HEK293 (cell line): Measurements from ENCODE around the gene RMND1.

Source experiments
- CTCF ChIA-PET: fragments of 350-600 bp; formaldehyde crosslinking; extraction: SDS; loops from one replicate; lab custom pipeline; 2021; ENCODE audit warnings: antibody characterized with exemption; lab: Yijun Ruan, JAX
- POLR2A ChIA-PET: fragments of 300-600 bp; formaldehyde crosslinking; extraction: SDS; loops from one replicate; lab custom pipeline; 2020; ENCODE audit warnings: antibody characterized with exemption, inconsistent platforms; lab: Yijun Ruan, JAX
- H3K27ac ChIP-seq: fragments of 200-500 bp; sonication (Bioruptor generic); 2 replicates; pipeline ENCODE4 v1.5.1; 2014; ENCODE audit warnings: low read depth, low read length, control low read depth, inconsistent platforms; ENCODE audit errors: extremely low read depth
- H3K36me3 ChIP-seq, 2 experiments: fragments of 200-500 bp in 1 of 2; sonication (Bioruptor generic) in 1 of 2; 1 replicate in 1 of 2; 2 replicates in 1 of 2; pipeline ENCODE4 v1.5.1; 2014 to 2017; ENCODE audit warnings: inconsistent platforms in 2 of 2, low read length in 2 of 2; ENCODE audit not compliant: control insufficient read depth in 2 of 2, insufficient read depth in 1 of 2
- H3K4me1 ChIP-seq: fragments of 200-500 bp; sonication (Bioruptor generic); 2 replicates; pipeline ENCODE4 v1.5.1; 2014; ENCODE audit warnings: mild to moderate bottlenecking, low read length, inconsistent platforms; ENCODE audit not compliant: control insufficient read depth, insufficient read depth
- H3K4me3 ChIP-seq: 2 replicates; pipeline ENCODE4 v1.5.1; 2011; ENCODE audit warnings: low read depth, mild to moderate bottlenecking, control low read depth, low read length, moderate library complexity
- H3K9me3 ChIP-seq: fragments of 200-500 bp; sonication (Bioruptor generic); 2 replicates; pipeline ENCODE4 v1.5.1; 2014; ENCODE audit warnings: low read depth, low read length, inconsistent platforms; ENCODE audit not compliant: control insufficient read depth, insufficient read depth
- AEBP2 ChIP-seq: fragments of 450-650 bp; formaldehyde crosslinking; IDR thresholded peaks from 2 replicates; pipeline ENCODE4 v1.5.1; 2016; ENCODE audit warnings: missing biosample characterization, missing genetic modification characterization, borderline replicate concordance
- BCL11B ChIP-seq: fragments of 450-650 bp; formaldehyde crosslinking; IDR thresholded peaks from 2 replicates; pipeline ENCODE4 v1.5.1; 2016; ENCODE audit warnings: low read depth, missing biosample characterization, missing genetic modification characterization
- INSM2 ChIP-seq: fragments of 450-650 bp; formaldehyde crosslinking; IDR thresholded peaks from 2 replicates; pipeline ENCODE4 v1.5.1; 2016; ENCODE audit warnings: missing biosample characterization, missing genetic modification characterization
- KLF8 ChIP-seq: fragments of 450-650 bp; formaldehyde crosslinking; IDR thresholded peaks from 2 replicates; pipeline ENCODE4 v1.5.1; 2016; ENCODE audit warnings: missing biosample characterization, missing genetic modification characterization
- TRIM28 ChIP-seq: IDR thresholded peaks from 2 replicates; pipeline ENCODE4 v1.6.1; 2011; ENCODE audit warnings: low read length, control low read depth, borderline replicate concordance
- YY1 ChIP-seq: fragments of 450-650 bp; formaldehyde crosslinking; IDR thresholded peaks from 2 replicates; pipeline ENCODE4 v1.5.1; 2018; ENCODE audit warnings: missing biosample characterization, missing genetic modification characterization
- ZFP69B ChIP-seq: fragments of 450-650 bp; formaldehyde crosslinking; IDR thresholded peaks from 2 replicates; pipeline ENCODE4 v1.5.1; 2016; ENCODE audit warnings: missing biosample characterization, missing genetic modification characterization
- ZIC2 ChIP-seq: fragments of 450-650 bp; formaldehyde crosslinking; IDR thresholded peaks from 2 replicates; pipeline ENCODE4 v1.5.1; 2016; ENCODE audit warnings: missing biosample characterization, missing genetic modification characterization
- ZNF292 ChIP-seq: fragments of 450-650 bp; formaldehyde crosslinking; IDR thresholded peaks from 2 replicates; pipeline ENCODE4 v1.5.1; 2016; ENCODE audit warnings: low read depth, missing biosample characterization, missing genetic modification characterization, borderline replicate concordance
- ZNF362 ChIP-seq: fragments of 450-650 bp; formaldehyde crosslinking; IDR thresholded peaks from 2 replicates; pipeline ENCODE4 v1.5.1; 2016; ENCODE audit warnings: missing biosample characterization, missing genetic modification characterization
- ZNF391 ChIP-seq: fragments of 450-650 bp; formaldehyde crosslinking; IDR thresholded peaks from 2 replicates; pipeline ENCODE4 v1.5.1; 2016; ENCODE audit warnings: low read depth, missing biosample characterization, missing genetic modification characterization, borderline replicate concordance
- ZNF394 ChIP-seq: fragments of 450-650 bp; formaldehyde crosslinking; IDR thresholded peaks from 2 replicates; pipeline ENCODE4 v1.5.1; 2016; ENCODE audit warnings: missing biosample characterization, missing genetic modification characterization, mild to moderate bottlenecking, moderate library complexity, borderline replicate concordance
- ZNF521 ChIP-seq: fragments of 450-650 bp; formaldehyde crosslinking; IDR thresholded peaks from 2 replicates; pipeline ENCODE4 v1.5.1; 2017; ENCODE audit warnings: missing biosample characterization, mild to moderate bottlenecking, missing genetic modification characterization
- ZNF600 ChIP-seq: fragments of 450-650 bp; formaldehyde crosslinking; IDR thresholded peaks from 2 replicates; pipeline ENCODE4 v1.5.1; 2016; ENCODE audit warnings: missing biosample characterization, missing genetic modification characterization
- ZXDB ChIP-seq: fragments of 450-650 bp; formaldehyde crosslinking; IDR thresholded peaks from 2 replicates; pipeline ENCODE4 v1.5.1; 2016; ENCODE audit warnings: missing biosample characterization, missing genetic modification characterization

The RMND1 gene

GRCh38 chr6:151408858-151409257, 43.1 kb downstream of the RMND1 start (continued):
- TF ChIP-seq ZNF292 (tag by site-specific recombination) = no peak
- no peak for TF ChIP-seq AEBP2
- TF ChIP-seq, all 188 proteins: peak for 0

- Histone ChIP-seq H3K4me3 (no peak overlapping the region), H3K27ac (no peak overlapping the region), H3K9me3 (no peaks in the 10 kb centered on the region), H3K36me3 (peaks cover 16 to 69% of the 10 kb centered on the region in 2 experiments), H3K4me1 (no peaks in the 10 kb centered on the region)
- CTCF ChIA-PET = no interaction called here
- POLR2A ChIA-PET = no interaction called here
- TF ChIP-seq ZNF362 (tag by site-specific recombination) (peak; percentile 70), ZNF521 (tag by site-specific recombination) (no peak), TRIM28 (no peak)
These were observed 48.0 kb downstream of the RMND1 start for GRCh38 chr6:151403919-151404308.

- no peaks in the 10 kb centered on the region for H3K4me1 ChIP-seq
- H3K36me3 ChIP-seq = peaks cover 16 to 66% of the 10 kb centered on the region in 2 experiments
- H3K4me3 ChIP-seq = no peak overlapping the region
- ChIA-PET POLR2A (interaction anchor here (1.7 kb wide), 1 partner anchor 12 kb away, joined by 6 read pairs; no protein-coding TSS in a partner anchor), CTCF (no interaction called here)
- H3K9me3 ChIP-seq = no peaks in the 10 kb centered on the region
- no peak overlapping the region for H3K27ac ChIP-seq
- no peak for TF ChIP-seq ZNF391 (tag by site-specific recombination)
- TF ChIP-seq, all 188 proteins: peak for 0
These were observed 49.7 kb downstream of the RMND1 start for GRCh38 chr6:151402228-151402627.

- Histone ChIP-seq H3K4me3 (no peak overlapping the region), H3K36me3 (peaks cover 16 to 58% of the 10 kb centered on the region in 2 experiments), H3K9me3 (no peaks in the 10 kb centered on the region), H3K27ac (no peak overlapping the region)
- ChIA-PET POLR2A (interaction anchor here (1.7 kb wide), 1 partner anchor 10 kb away, joined by 6 read pairs; no protein-coding TSS in a partner anchor), CTCF (interaction anchor here (0.6 kb wide), 1 partner anchor 956 kb away, joined by 3 read pairs; no protein-coding TSS in a partner anchor)
- TF ChIP-seq ZFP69B (tag by site-specific recombination) (no peak), INSM2 (tag by site-specific recombination) (no peak), ZIC2 (tag by site-specific recombination) (no peak), ZNF394 (tag by site-specific recombination) (no peak), BCL11B (tag by site-specific recombination) (no peak), KLF8 (tag by site-specific recombination) (no peak), ZNF600 (tag by site-specific recombination) (no peak), ZXDB (tag by site-specific recombination) (no peak), YY1 (tag by site-specific recombination) (no peak)
- TF ChIP-seq, all 188 proteins: peak for 0
- no peaks in the 10 kb centered on the region for H3K4me1 ChIP-seq
These were observed 51.5 kb downstream of the RMND1 start for GRCh38 chr6:151400473-151400872.
